Measurements from ENCODE around the gene ARHGAP26.

The ARHGAP26 gene

GRCh38 chr5:142833517-142834449, 63.6 kb downstream of the ARHGAP26 start:
- no peak overlapping the region for H3K4me3 Mint-ChIP-seq
- no peaks in the 10 kb centered on the region for H3K9me3 Mint-ChIP-seq (ENCODE audit: low read depth)
- H3K4me1 Mint-ChIP-seq (ENCODE audit: low read depth), result peaks cover 51% of the 10 kb centered on the region
- H3K27ac Mint-ChIP-seq, result no peak overlapping the region
- no peaks in the 10 kb centered on the region for H3K27me3 Mint-ChIP-seq
- H3K36me3 Mint-ChIP-seq, result peaks cover 10% of the 10 kb centered on the region

GRCh38 chr5:142834504-142834903, 64.3 kb downstream of the ARHGAP26 start:
- H3K4me1 Mint-ChIP-seq (ENCODE audit: low read depth), result peaks cover 44% of the 10 kb centered on the region

GRCh38 chr5:142835540-142835939, 65.4 kb downstream of the ARHGAP26 start:
- Mint-ChIP-seq H3K4me3 (no peak overlapping the region), H3K36me3 (peaks cover 10% of the 10 kb centered on the region), H3K27me3 (no peaks in the 10 kb centered on the region), H3K27ac (no peak overlapping the region), H3K9me3 (ENCODE audit: low read depth) (no peaks in the 10 kb centered on the region), H3K4me1 (ENCODE audit: low read depth) (peaks cover 36% of the 10 kb centered on the region)

More at GRCh38 chr5:142834504-142834903, 64.3 kb downstream of the ARHGAP26 start:
- peaks cover 10% of the 10 kb centered on the region for H3K36me3 Mint-ChIP-seq
- no peaks in the 10 kb centered on the region for H3K9me3 Mint-ChIP-seq (ENCODE audit: low read depth)
- H3K4me3 Mint-ChIP-seq, result no peak overlapping the region
- no peak overlapping the region for H3K27ac Mint-ChIP-seq
- H3K27me3 Mint-ChIP-seq, result no peaks in the 10 kb centered on the region

- H3K36me3 Mint-ChIP-seq, result peaks cover 10% of the 10 kb centered on the region
- no peaks in the 10 kb centered on the region for H3K9me3 Mint-ChIP-seq (ENCODE audit: low read depth)
- no peak overlapping the region for H3K4me3 Mint-ChIP-seq
- H3K27ac Mint-ChIP-seq, result no peak overlapping the region
- H3K4me1 Mint-ChIP-seq (ENCODE audit: low read depth), result peaks cover 36% of the 10 kb centered on the region
- no peaks in the 10 kb centered on the region for H3K27me3 Mint-ChIP-seq
Measured at GRCh38 chr5:142836048-142836447, 65.9 kb downstream of the ARHGAP26 start.

- no peak overlapping the region for H3K27ac Mint-ChIP-seq
- H3K9me3 Mint-ChIP-seq (ENCODE audit: low read depth), result no peaks in the 10 kb centered on the region
- H3K36me3 Mint-ChIP-seq, result peaks cover 7% of the 10 kb centered on the region
- H3K27me3 Mint-ChIP-seq, result no peaks in the 10 kb centered on the region
- H3K4me3 Mint-ChIP-seq, result no peak overlapping the region
- H3K4me1 Mint-ChIP-seq (ENCODE audit: low read depth), result peaks cover 27% of the 10 kb centered on the region
Measured at GRCh38 chr5:142837081-142837725, 67.0 kb downstream of the ARHGAP26 start.

- Mint-ChIP-seq H3K27ac (no peak overlapping the region), H3K27me3 (no peaks in the 10 kb centered on the region), H3K4me3 (no peak overlapping the region), H3K4me1 (ENCODE audit: low read depth) (peaks cover 21% of the 10 kb centered on the region), H3K9me3 (ENCODE audit: low read depth) (no peaks in the 10 kb centered on the region), H3K36me3 (peaks cover 4% of the 10 kb centered on the region)
Measured at GRCh38 chr5:142838845-142839244, 68.7 kb downstream of the ARHGAP26 start.

- Mint-ChIP-seq H3K4me3 (no peak overlapping the region), H3K27me3 (no peaks in the 10 kb centered on the region), H3K4me1 (ENCODE audit: low read depth) (peaks cover 27% of the 10 kb centered on the region), H3K9me3 (ENCODE audit: low read depth) (no peaks in the 10 kb centered on the region), H3K27ac (no peak overlapping the region), H3K36me3 (peaks cover 4% of the 10 kb centered on the region)
Measured at GRCh38 chr5:142839711-142840346, 69.7 kb downstream of the ARHGAP26 start.

GRCh38 chr5:142840575-142840974, 70.4 kb downstream of the ARHGAP26 start:
- no peak overlapping the region for H3K4me3 Mint-ChIP-seq
- peaks cover 2% of the 10 kb centered on the region for H3K36me3 Mint-ChIP-seq
- H3K4me1 Mint-ChIP-seq (ENCODE audit: low read depth), result peaks cover 31% of the 10 kb centered on the region
- H3K9me3 Mint-ChIP-seq (ENCODE audit: low read depth), result no peaks in the 10 kb centered on the region
- no peaks in the 10 kb centered on the region for H3K27me3 Mint-ChIP-seq
- no peak overlapping the region for H3K27ac Mint-ChIP-seq

- Mint-ChIP-seq H3K36me3 (no peaks in the 10 kb centered on the region), H3K27me3 (no peaks in the 10 kb centered on the region), H3K9me3 (ENCODE audit: low read depth) (no peaks in the 10 kb centered on the region), H3K4me1 (ENCODE audit: low read depth) (peaks cover 33% of the 10 kb centered on the region), H3K4me3 (no peak overlapping the region), H3K27ac (no peak overlapping the region)
Measured at GRCh38 chr5:142841511-142842265, 71.5 kb downstream of the ARHGAP26 start.

- H3K9me3 Mint-ChIP-seq (ENCODE audit: low read depth), result no peaks in the 10 kb centered on the region
- no peak overlapping the region for H3K4me3 Mint-ChIP-seq
- no peak overlapping the region for H3K27ac Mint-ChIP-seq
- H3K4me1 Mint-ChIP-seq (ENCODE audit: low read depth), result peaks cover 41% of the 10 kb centered on the region
- H3K27me3 Mint-ChIP-seq, result no peaks in the 10 kb centered on the region
- H3K36me3 Mint-ChIP-seq, result no peaks in the 10 kb centered on the region
Measured at GRCh38 chr5:142842994-142843905, 73.1 kb downstream of the ARHGAP26 start.

- peak overlapping the region; percentile 15 for H3K4me3 Mint-ChIP-seq
- H3K4me1 Mint-ChIP-seq (ENCODE audit: low read depth), result peaks cover 47% of the 10 kb centered on the region
- no peaks in the 10 kb centered on the region for H3K27me3 Mint-ChIP-seq
- peak overlapping the region; percentile 88 for H3K27ac Mint-ChIP-seq
- H3K9me3 Mint-ChIP-seq (ENCODE audit: low read depth), result no peaks in the 10 kb centered on the region
- H3K36me3 Mint-ChIP-seq, result peaks cover 3% of the 10 kb centered on the region
Measured at GRCh38 chr5:142844866-142845265, 74.7 kb downstream of the ARHGAP26 start.

- H3K36me3 Mint-ChIP-seq, result peaks cover 4% of the 10 kb centered on the region
- H3K9me3 Mint-ChIP-seq (ENCODE audit: low read depth), result no peaks in the 10 kb centered on the region
- H3K4me1 Mint-ChIP-seq (ENCODE audit: low read depth), result peaks cover 52% of the 10 kb centered on the region
- H3K27me3 Mint-ChIP-seq, result no peaks in the 10 kb centered on the region
- peak overlapping the region; percentile 15 for H3K4me3 Mint-ChIP-seq
- H3K27ac Mint-ChIP-seq, result peak overlapping the region; percentile 88
Measured at GRCh38 chr5:142845402-142845921, 75.3 kb downstream of the ARHGAP26 start.

- Mint-ChIP-seq H3K27me3 (no peaks in the 10 kb centered on the region), H3K27ac (peak overlapping the region; percentile 88), H3K4me3 (no peak overlapping the region), H3K9me3 (ENCODE audit: low read depth) (no peaks in the 10 kb centered on the region), H3K36me3 (peaks cover 4% of the 10 kb centered on the region), H3K4me1 (ENCODE audit: low read depth) (peaks cover 49% of the 10 kb centered on the region)
Measured at GRCh38 chr5:142845954-142846398, 75.8 kb downstream of the ARHGAP26 start.
